ENCODE results near the gene OVOL1.

DNA sequence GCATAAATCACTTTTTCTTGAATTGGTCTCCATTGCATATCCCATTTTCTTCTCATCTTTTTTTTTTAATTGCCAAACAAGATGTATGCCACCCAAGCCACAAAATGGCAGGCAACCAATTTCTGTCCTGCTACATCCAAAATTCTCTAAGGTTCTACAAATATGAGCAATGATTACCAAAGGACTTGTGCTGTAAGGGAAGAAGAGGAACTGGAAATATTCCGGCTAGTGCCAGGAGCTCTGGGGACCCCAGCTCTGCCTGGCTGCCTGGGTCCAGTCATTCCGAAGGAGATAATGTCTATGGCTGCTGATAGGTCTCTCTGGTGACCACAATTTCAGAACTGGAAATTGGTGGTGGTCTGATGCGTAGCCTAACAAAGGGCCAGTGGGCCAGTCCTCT is 29.8 kb downstream of the OVOL1 start:
- no peak for TF ChIP-seq POLR2A (IDR thresholded peaks at IDR 0.05)
- no peak for TF ChIP-seq CTCF (IDR thresholded peaks at IDR 0.05)

Measured in Peyer's patch (tissue), 4 donors.